ENCODE data around the gene INPP4B. TPM values are rescaled to one million over a fixed set of nuclear protein-coding genes. Genes with fewer than 3 reads are reported as not detected.

The INPP4B gene
- total and polyA plus RNA-seq, 2 donors (not counting 1 experiment from before 2014, with no cell fraction given) = 19.7 to 22.2 TPM

DNA sequence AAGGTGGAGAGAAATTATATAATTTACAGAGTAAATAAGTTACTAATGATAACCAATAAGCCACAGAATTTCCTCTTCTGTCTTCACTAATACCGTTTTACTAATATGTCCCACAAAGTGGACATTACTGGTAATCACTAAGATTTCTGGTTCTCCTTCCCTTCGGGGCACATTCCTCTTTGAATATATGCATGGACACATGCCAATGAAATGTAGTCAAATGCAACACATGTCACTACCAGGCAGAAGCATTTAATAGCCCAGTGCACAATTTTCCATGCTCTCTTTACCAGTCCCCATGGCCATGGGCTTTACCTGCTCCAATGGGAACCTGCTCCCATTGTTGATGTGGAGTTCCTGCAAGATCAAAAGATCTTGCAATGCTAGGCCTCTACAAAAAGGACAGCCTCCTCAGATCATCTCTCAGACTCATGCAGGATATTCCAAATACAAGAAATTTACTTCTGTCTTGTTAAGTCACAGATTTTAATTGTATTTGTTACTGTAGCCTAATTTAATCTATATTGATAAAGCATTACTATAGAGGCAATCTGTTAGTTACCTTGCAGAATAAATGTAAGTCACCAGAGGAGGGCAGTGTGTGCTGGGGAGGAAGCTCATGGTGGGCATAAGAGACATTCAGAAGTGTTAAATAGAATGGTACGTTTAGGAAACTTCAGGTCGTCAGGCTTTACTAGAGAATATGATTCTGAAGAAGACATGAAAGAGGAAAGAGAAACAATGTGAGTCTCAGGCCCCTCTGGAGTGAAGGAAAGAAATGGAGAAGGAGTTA, 37.1 kb upstream of the INPP4B start:
- no peak for TF ChIP-seq EZH2 (IDR thresholded peaks at IDR 0.05; ENCODE audit: low read length, missing control alignments)
- TF ChIP-seq, protein P1, sequence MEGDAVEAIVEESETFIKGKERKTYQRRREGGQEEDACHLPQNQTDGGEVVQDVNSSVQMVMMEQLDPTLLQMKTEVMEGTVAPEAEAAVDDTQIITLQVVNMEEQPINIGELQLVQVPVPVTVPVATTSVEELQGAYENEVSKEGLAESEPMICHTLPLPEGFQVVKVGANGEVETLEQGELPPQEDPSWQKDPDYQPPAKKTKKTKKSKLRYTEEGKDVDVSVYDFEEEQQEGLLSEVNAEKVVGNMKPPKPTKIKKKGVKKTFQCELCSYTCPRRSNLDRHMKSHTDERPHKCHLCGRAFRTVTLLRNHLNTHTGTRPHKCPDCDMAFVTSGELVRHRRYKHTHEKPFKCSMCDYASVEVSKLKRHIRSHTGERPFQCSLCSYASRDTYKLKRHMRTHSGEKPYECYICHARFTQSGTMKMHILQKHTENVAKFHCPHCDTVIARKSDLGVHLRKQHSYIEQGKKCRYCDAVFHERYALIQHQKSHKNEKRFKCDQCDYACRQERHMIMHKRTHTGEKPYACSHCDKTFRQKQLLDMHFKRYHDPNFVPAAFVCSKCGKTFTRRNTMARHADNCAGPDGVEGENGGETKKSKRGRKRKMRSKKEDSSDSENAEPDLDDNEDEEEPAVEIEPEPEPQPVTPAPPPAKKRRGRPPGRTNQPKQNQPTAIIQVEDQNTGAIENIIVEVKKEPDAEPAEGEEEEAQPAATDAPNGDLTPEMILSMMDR (conservative IDR thresholded peaks at IDR 0.05 in 1 of 2, IDR thresholded peaks at IDR 0.05 in 1 of 2; ENCODE audit: low read depth in 1 of 2, low read length in 2 of 2) = peak in 1 of 2 donors; percentile 41
- Histone ChIP-seq H3K27me3 (ENCODE audit: control insufficient read depth, insufficient read depth, low read length) (no peaks in the 10 kb centered on the region), H4K20me1 (ENCODE audit: control insufficient read depth, extremely low read depth, insufficient read depth, low read length) (no peaks in the 10 kb centered on the region), H2AFZ (ENCODE audit: low read length) (no peak overlapping the region), H3K4me3 (replicated peaks in 1 of 4; ENCODE audit: control extremely low read depth in 1 of 4, insufficient read depth in 1 of 4, low read depth in 3 of 4, low read length in 4 of 4) (no peak overlapping the region), H3K4me1 (ENCODE audit: control insufficient read depth, extremely low read depth, insufficient read depth, low read length) (no peaks in the 10 kb centered on the region), H3K4me2 (ENCODE audit: extremely low read depth, insufficient read depth, low read length) (no peak overlapping the region), H3K9me3 (ENCODE audit: control insufficient read depth, insufficient read depth, low read depth, low read length) (no peaks in the 10 kb centered on the region), H3K27ac (ENCODE audit: insufficient read depth, low read length) (no peak overlapping the region), H3K36me3 (ENCODE audit: control insufficient read depth, insufficient read depth, low read length) (no peaks in the 10 kb centered on the region), H3K9ac (ENCODE audit: insufficient read depth, low read length) (no peak overlapping the region), H3K79me2 (ENCODE audit: control insufficient read depth, insufficient read depth, low read length) (no peaks in the 10 kb centered on the region)
- peak; percentile 2 to 28 for DNase-seq (ENCODE audit: low read depth in 2 of 2)

DNA sequence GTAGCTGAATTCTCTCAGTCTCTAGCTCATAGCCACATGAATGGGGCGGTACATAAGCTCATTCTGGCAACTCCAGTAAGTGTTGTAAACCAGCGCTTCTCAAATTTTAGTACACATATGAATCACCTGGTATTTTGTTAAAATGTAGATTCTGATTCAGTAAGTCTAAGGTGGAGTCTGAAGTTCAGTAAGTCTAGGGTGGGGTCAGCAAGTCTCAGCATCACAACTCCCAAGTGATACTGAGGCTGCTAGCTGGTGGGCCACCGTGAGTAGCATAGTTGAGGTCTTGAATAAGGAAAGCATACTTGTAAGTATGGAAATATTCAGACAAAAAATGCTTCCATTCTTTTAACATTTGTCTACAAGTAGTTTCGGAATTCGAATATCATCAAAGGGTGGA, 36.1 kb upstream of the INPP4B start:
- Histone ChIP-seq H2AFZ (ENCODE audit: low read length) (no peak overlapping the region), H3K9me3 (ENCODE audit: control insufficient read depth, insufficient read depth, low read depth, low read length) (no peaks in the 10 kb centered on the region), H3K9ac (ENCODE audit: insufficient read depth, low read length) (no peak overlapping the region), H3K4me3 (replicated peaks in 1 of 4; ENCODE audit: control extremely low read depth in 1 of 4, insufficient read depth in 1 of 4, low read depth in 3 of 4, low read length in 4 of 4) (no peak overlapping the region), H3K4me2 (ENCODE audit: extremely low read depth, insufficient read depth, low read length) (no peak overlapping the region), H3K27ac (ENCODE audit: insufficient read depth, low read length) (no peak overlapping the region), H3K4me1 (ENCODE audit: control insufficient read depth, extremely low read depth, insufficient read depth, low read length) (no peaks in the 10 kb centered on the region), H4K20me1 (ENCODE audit: control insufficient read depth, extremely low read depth, insufficient read depth, low read length) (no peaks in the 10 kb centered on the region), H3K27me3 (ENCODE audit: control insufficient read depth, insufficient read depth, low read length) (no peaks in the 10 kb centered on the region), H3K36me3 (ENCODE audit: control insufficient read depth, insufficient read depth, low read length) (no peaks in the 10 kb centered on the region), H3K79me2 (ENCODE audit: control insufficient read depth, insufficient read depth, low read length) (no peaks in the 10 kb centered on the region)
- no peak for DNase-seq (ENCODE audit: low read depth in 2 of 2)
- TF ChIP-seq EZH2 (IDR thresholded peaks at IDR 0.05; ENCODE audit: low read length, missing control alignments) = no peak
- TF ChIP-seq, protein P1 (conservative IDR thresholded peaks at IDR 0.05 in 1 of 2, IDR thresholded peaks at IDR 0.05 in 1 of 2; ENCODE audit: low read depth in 1 of 2, low read length in 2 of 2) = no peak

DNA sequence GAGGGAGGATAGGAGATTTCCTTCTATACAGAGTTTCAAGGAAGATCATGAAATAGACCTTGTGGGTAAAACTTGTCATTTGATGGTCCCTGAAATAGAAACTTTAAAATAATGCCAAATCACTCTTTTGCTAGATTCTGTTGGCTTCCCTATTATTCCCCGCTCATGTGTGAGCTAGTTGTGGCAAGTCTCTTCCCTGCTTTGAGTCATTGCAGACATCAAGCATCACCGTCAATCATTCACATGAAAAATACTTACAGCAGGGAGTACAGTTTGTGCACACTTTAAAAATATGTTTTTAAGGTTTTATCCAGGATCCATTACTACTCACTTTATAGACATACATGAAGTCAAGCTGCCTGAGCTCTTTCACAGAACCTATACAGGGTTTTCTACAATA, 35.2 kb upstream of the INPP4B start:
- Histone ChIP-seq H3K9ac (ENCODE audit: insufficient read depth, low read length) (no peak overlapping the region), H2AFZ (ENCODE audit: low read length) (no peak overlapping the region), H4K20me1 (ENCODE audit: control insufficient read depth, extremely low read depth, insufficient read depth, low read length) (no peaks in the 10 kb centered on the region), H3K9me3 (ENCODE audit: control insufficient read depth, insufficient read depth, low read depth, low read length) (no peaks in the 10 kb centered on the region), H3K4me3 (replicated peaks in 1 of 4; ENCODE audit: control extremely low read depth in 1 of 4, insufficient read depth in 1 of 4, low read depth in 3 of 4, low read length in 4 of 4) (no peak overlapping the region), H3K4me1 (ENCODE audit: control insufficient read depth, extremely low read depth, insufficient read depth, low read length) (no peaks in the 10 kb centered on the region), H3K36me3 (ENCODE audit: control insufficient read depth, insufficient read depth, low read length) (no peaks in the 10 kb centered on the region), H3K79me2 (ENCODE audit: control insufficient read depth, insufficient read depth, low read length) (no peaks in the 10 kb centered on the region), H3K27ac (ENCODE audit: insufficient read depth, low read length) (no peak overlapping the region), H3K4me2 (ENCODE audit: extremely low read depth, insufficient read depth, low read length) (no peak overlapping the region), H3K27me3 (ENCODE audit: control insufficient read depth, insufficient read depth, low read length) (no peaks in the 10 kb centered on the region)
- TF ChIP-seq EZH2 (IDR thresholded peaks at IDR 0.05; ENCODE audit: low read length, missing control alignments) = no peak
- TF ChIP-seq, protein P1 (conservative IDR thresholded peaks at IDR 0.05 in 1 of 2, IDR thresholded peaks at IDR 0.05 in 1 of 2; ENCODE audit: low read depth in 1 of 2, low read length in 2 of 2) = no peak
- no peak for DNase-seq (ENCODE audit: low read depth in 2 of 2)

All from fibroblast of lung (primary cell).